GM12878 (cell line): ENCODE data around the gene CLEC16A. TPM values are rescaled to one million over a fixed set of nuclear protein-coding genes. Genes with fewer than 3 reads are reported as not detected.

Source experiments
- ATAC-seq: fragments of 200-7000 bp; cut with Tn5 transposase; 3 replicates; pipeline ENCODE4 v1.9.1; 2020; ENCODE audit warnings: mild to moderate bottlenecking, moderate library complexity
- BruUV-seq: library from RNA; stranded (reverse); fragments of 400-500 nt; replicated peaks from 2 replicates; lab custom pipeline; 2021; lab: Mats Ljungman, UMichigan
- CTCF ChIA-PET: fragments of 300-600 bp; sonication (Branson Sonifier 250); formaldehyde crosslinking; extraction: SDS; loops from one replicate; lab custom pipeline; 2021; ENCODE audit warnings: inconsistent platforms; lab: Yijun Ruan, JAX
- POLR2A ChIA-PET: fragments of 350-600 bp; formaldehyde crosslinking; extraction: SDS; loops from one replicate; lab custom pipeline; 2021; ENCODE audit warnings: inconsistent platforms; lab: Charles Lee
- RAD21 ChIA-PET: fragments of 300-600 bp; sonication (Branson Sonifier 250); formaldehyde crosslinking; loops from one replicate; lab custom pipeline; 2023; ENCODE audit warnings: antibody characterized with exemption; ENCODE audit not compliant: unreplicated experiment; lab: Charles Lee
- SMC1A ChIA-PET: fragments of 300-600 bp; sonication (Branson Sonifier 250); formaldehyde crosslinking; loops from one replicate; lab custom pipeline; 2023; ENCODE audit not compliant: unreplicated experiment, uncharacterized antibody; lab: Charles Lee
- DNase-seq: peaks from one replicate; pipeline ENCODE4 v3.0.0-alpha.2; 2011; ENCODE audit warnings: low read depth, low spot score
- FAIRE-seq: peaks from 3 replicates; lab custom pipeline; 2011; peaks lifted over from hg19 to GRCh38; lab: Jason Lieb, UNC
- H2AFZ ChIP-seq: 2 replicates; pipeline ENCODE4 v1.6.0; 2011; ENCODE audit warnings: low read depth, low read length, control low read depth; ENCODE audit not compliant: control insufficient read depth
- H3K27ac ChIP-seq: 2 replicates; pipeline ENCODE4 v1.5.1; 2011; ENCODE audit warnings: control low read depth; ENCODE audit not compliant: control insufficient read depth, insufficient read depth
- H3K27me3 ChIP-seq, 2 experiments: replicated peaks in 1 of 2; 2 replicates each; pipeline versions ENCODE4 v1.6.0 to v1.6.1; 2011; ENCODE audit warnings: low read length in 1 of 2; ENCODE audit not compliant: control insufficient read depth in 2 of 2, insufficient read depth in 2 of 2
- H3K36me3 ChIP-seq, 2 experiments: 2 replicates each; pipeline ENCODE4 v1.5.1; 2011; ENCODE audit warnings: low read length in 1 of 2; ENCODE audit not compliant: control insufficient read depth in 2 of 2, insufficient read depth in 2 of 2
- H3K4me1 ChIP-seq: 2 replicates; pipeline ENCODE4 v1.6.1; 2011; ENCODE audit warnings: mild to moderate bottlenecking, low read length, moderate library complexity, mixed read lengths; ENCODE audit not compliant: control insufficient read depth, insufficient read depth
- H3K4me2 ChIP-seq: 2 replicates; pipeline ENCODE4 v1.6.0; 2011; ENCODE audit warnings: control low read depth; ENCODE audit not compliant: control insufficient read depth, insufficient read depth
- H3K4me3 ChIP-seq: fragments of 200-600 bp; sonication (generic); 2 replicates; pipeline ENCODE4 v1.5.1; 2016
- H3K79me2 ChIP-seq: 2 replicates; pipeline ENCODE4 v1.6.0; 2011; ENCODE audit warnings: low read length; ENCODE audit not compliant: control insufficient read depth, insufficient read depth
- H3K9ac ChIP-seq: 2 replicates; pipeline ENCODE4 v1.8.0; 2011; ENCODE audit warnings: low read length, control low read depth, mixed read lengths; ENCODE audit not compliant: control insufficient read depth, insufficient read depth
- H3K9me3 ChIP-seq: replicated peaks from 3 replicates; pipeline ENCODE4 v1.5.1; 2011; ENCODE audit warnings: mild to moderate bottlenecking, low read length; ENCODE audit not compliant: control insufficient read depth, insufficient read depth
- H4K20me1 ChIP-seq: 2 replicates; pipeline ENCODE4 v1.6.0; 2011; ENCODE audit not compliant: control insufficient read depth, insufficient read depth
- DPF2 ChIP-seq: fragments of 450-650 bp; IDR thresholded peaks from 2 replicates; pipeline ENCODE4 v1.6.1; 2017; ENCODE audit warnings: mild to moderate bottlenecking
- HDAC2 ChIP-seq: fragments of 200-600 bp; sonication (generic); IDR thresholded peaks from 2 replicates; pipeline ENCODE4 v1.6.1; 2017
- HDGF ChIP-seq: fragments of 450-650 bp; IDR thresholded peaks from 2 replicates; pipeline ENCODE4 v1.6.1; 2016; ENCODE audit warnings: antibody characterized with exemption
- POLR2AphosphoS2 ChIP-seq: IDR thresholded peaks from 2 replicates; pipeline ENCODE4 v1.6.1; 2011; ENCODE audit warnings: low read depth, mild to moderate bottlenecking, low read length, improper control_type of control experiment, moderate library complexity
- ZNF384 ChIP-seq: IDR thresholded peaks from 2 replicates; pipeline ENCODE4 v1.6.1; 2012; ENCODE audit warnings: low read depth, mild to moderate bottlenecking, low read length, improper control_type of control experiment, borderline replicate concordance
- ZSCAN29 ChIP-seq: fragments of 450-650 bp; IDR thresholded peaks from 2 replicates; pipeline ENCODE4 v1.6.1; 2017; ENCODE audit warnings: mild to moderate bottlenecking, moderate library complexity
- WGBS: methylation state at CpG from one replicate; pipeline ENCODE4 v1.1.6; 2016; ENCODE audit warnings: low lambda C conversion rate; ENCODE audit not compliant: insufficient replicate concordance, insufficient coverage; ENCODE audit errors: missing lambda C conversion rate; 5-methylcytosine and 5-hydroxymethylcytosine counted together
- in situ Hi-C: fragments of 300-500 bp; cut with MboI; formaldehyde crosslinking; loops from 9 replicates; pipeline ENCODE4 v1.14.3; 2018; ENCODE audit warnings: mixed read lengths
- intact Hi-C: fragments of 100-400 bp; cut with micrococcal nuclease; formaldehyde crosslinking; loops from one replicate; pipeline ENCODE4 v1.14.2; 2022; ENCODE audit not compliant: unreplicated experiment
- polyA plus RNA-seq, 11 experiments: library from polyadenylated mRNA; depleted of rRNA in 4 of 11; unstranded in 6 of 11; stranded (reverse) in 5 of 11; fragments of >200 nt; fragmentation: Nextera tagmentation in 4 of 11; fragmentation: Illumina TruSeq in 1 of 11; extraction: Ambion mirVana in 4 of 11; extraction: Trizol in 1 of 11; gene quantifications; 1 replicate in 1 of 11; 2 replicates in 10 of 11; pipeline versions ENCODE4 v1.2.1 to v1.2.3, GENCODE V29; 2011 to 2016; ENCODE audit warnings: inconsistent platforms in 2 of 11, missing spikeins in 2 of 11, low read depth in 1 of 11
- total RNA-seq, 4 experiments: library from RNA; depleted of rRNA in 3 of 4; stranded (reverse); fragments of >200 nt in 3 of 4; fragmentation: Illumina TruSeq in 1 of 4; extraction: Trizol in 1 of 4; gene quantifications; 2 replicates each; pipeline versions ENCODE4 v1.2.1 to v1.2.3, GENCODE V29; 2013 to 2021

CLEC16A gene
- total and polyA plus RNA-seq, 10 of the 15 experiments (the other 5 are each of a cell fraction or from before 2014, with no cell fraction given) = 1.5 to 28.8 (median 19.2) TPM

DNA sequence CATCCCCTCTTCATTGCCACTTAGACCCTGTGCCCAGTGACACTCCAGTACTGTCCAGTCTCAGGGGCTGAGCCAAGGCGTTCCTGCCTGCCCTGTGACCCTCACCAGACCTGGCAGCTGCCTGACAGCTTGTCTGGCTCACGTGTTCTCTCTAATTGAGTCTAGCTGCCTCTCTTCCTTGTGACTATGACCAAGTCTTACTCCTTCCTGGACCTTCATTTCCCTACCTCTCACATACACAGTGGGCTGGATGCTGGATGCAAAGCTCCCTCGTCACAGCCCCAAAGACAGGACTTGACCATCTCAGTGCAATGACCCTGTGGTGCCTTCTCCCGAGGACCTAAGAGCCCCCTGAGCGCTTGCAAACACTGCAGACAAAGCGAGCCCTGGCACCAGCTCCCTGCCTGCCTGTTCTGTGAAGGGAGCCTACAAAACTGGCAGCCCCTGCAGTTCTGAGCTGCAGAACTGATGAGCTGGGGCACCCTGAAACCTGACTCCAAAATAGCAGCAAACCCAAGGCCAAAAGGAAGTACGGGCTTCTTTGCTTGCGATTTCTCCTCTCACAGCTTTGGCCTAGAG is 3.8 kb upstream of the CLEC16A start (continued):
- TF ChIP-seq HDGF = 0 out of 2 replicates have a peak, but pooled peaks have one; percentile 53
- TF ChIP-seq, all 136 proteins: peak for 6

DNA sequence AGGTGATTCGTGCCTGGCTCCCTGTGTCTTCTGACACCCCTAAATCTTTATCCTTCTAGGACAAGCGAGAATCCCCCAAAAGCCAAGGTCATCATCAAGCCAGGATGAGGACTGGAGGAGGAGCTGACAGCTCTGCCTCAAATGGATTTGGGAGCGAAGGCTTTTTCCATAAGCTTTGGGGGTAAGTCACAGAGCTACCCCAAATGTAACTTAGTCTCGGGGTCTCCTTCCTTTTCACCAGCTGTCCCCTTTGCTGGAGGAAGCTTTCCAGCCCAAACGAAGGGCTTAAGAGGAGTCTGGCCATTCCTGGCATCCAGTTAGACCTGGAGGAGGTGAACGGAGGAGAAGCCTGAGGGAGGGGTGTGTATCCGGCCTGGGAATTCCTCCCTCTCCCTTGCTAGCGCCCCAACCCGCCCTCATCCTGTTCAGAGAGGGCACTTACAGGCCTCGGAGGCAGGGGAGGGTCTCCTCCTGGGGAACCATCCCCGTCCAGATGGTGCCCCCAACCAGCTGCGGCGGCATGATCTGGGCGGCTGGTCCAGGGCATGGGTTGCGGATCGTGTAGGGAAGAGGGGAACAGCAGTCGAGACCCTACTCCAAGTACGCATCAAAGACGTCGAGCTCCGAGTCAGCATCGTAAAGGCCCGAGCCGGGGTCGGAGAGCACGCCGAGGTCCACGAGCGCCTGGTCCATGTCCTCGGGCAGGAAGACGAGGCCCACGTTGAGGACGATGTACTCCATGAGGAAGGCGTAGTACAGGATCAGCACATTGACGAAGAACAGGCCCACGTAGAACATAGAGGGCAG is 3.0 kb upstream of the CLEC16A start:
- H3K27me3 ChIP-seq = no peaks in the 10 kb centered on the region
- ChIA-PET SMC1A (interaction anchor here (0.8 to 3.0 kb wide), 14 partner anchors 8 to 769 kb away, joined by 3 to 12 read pairs (median 4); no protein-coding TSS in a partner anchor), RAD21 (interaction anchor here (0.6 to 7.1 kb wide), 8 partner anchors 8 to 197 kb away, joined by 3 to 50 read pairs (median 5); partner anchors contain the start of gene NUBP1), POLR2A (interaction anchor here (0.9 to 3.8 kb wide), 7 partner anchors 9 to 197 kb away, joined by 3 to 24 read pairs (median 12); partner anchors contain the start of genes CIITA and NUBP1), CTCF (interaction anchor here (0.8 to 6.3 kb wide), 10 partner anchors 8 to 427 kb away, joined by 3 to 63 read pairs (median 4); partner anchors contain the start of gene CIITA)
- no peak for TF ChIP-seq ZNF384
- 0 out of 2 replicates have a peak, but pooled peaks have one; percentile 5 for TF ChIP-seq DPF2
- no peak for TF ChIP-seq HDAC2
- no peak for TF ChIP-seq ZSCAN29
- peak; percentile 57; the same call in 1 of the 2 replicates for TF ChIP-seq HDGF
- 0 out of 2 replicates have a peak, but pooled peaks have one; percentile 23 for TF ChIP-seq POLR2AphosphoS2
- ATAC-seq (no peak), DNase-seq (no peak), FAIRE-seq (no peak)
- peak overlapping the region; percentile 71 for H3K27ac ChIP-seq
- peak overlapping the region; percentile 98 for H3K4me2 ChIP-seq
- no peak overlapping the region for H2AFZ ChIP-seq
- WGBS = 5% methylated on average over 32 of the region's 36 CpGs
- peak overlapping the region; percentile 90 for H3K9ac ChIP-seq
- BruUV-seq = no TSS peak
- H3K9me3 ChIP-seq = no peaks in the 10 kb centered on the region
- H3K4me3 ChIP-seq = peak overlapping the region; percentile 82
- intact Hi-C loops (no loop called here), in situ Hi-C loops (no loop called here)
- peaks cover 0 to 2% of the 10 kb centered on the region in 2 experiments; a peak in 2 of 4 replicates for H3K36me3 ChIP-seq
- peaks cover 39% of the 10 kb centered on the region for H3K4me1 ChIP-seq
- peaks cover 72% of the 10 kb centered on the region for H3K79me2 ChIP-seq
- no peaks in the 10 kb centered on the region; the same call in none of the 2 replicates for H4K20me1 ChIP-seq
